ENCODE results near the gene GPR89B.
"Not testable (repeated sequence)": the region's sequence is repeated elsewhere in the genome, so short reads cannot be mapped to it uniquely, and the experiment has no call there.

Gene GPR89B

GRCh38 chr1:148033147-148033546 is 104.9 kb downstream of the GPR89B start:
- H3K36me3 ChIP-seq (ENCODE audit: insufficient read depth, low read length); H3K9me3 ChIP-seq (ENCODE audit: insufficient read depth, low read depth, low read length); H3K4me1 ChIP-seq (ENCODE audit: insufficient read depth, low read length); H3K27ac ChIP-seq (ENCODE audit: low read depth, low read length); H3K27me3 ChIP-seq (ENCODE audit: insufficient read depth, low read length); H3K9ac ChIP-seq (ENCODE audit: low read depth, low read length): not testable (repeated sequence)
- peak overlapping the region; percentile 55 for H3K4me3 ChIP-seq (ENCODE audit: low read length)
- 0% methylated on average over 5 of the region's 16 CpGs for WGBS

DNA sequence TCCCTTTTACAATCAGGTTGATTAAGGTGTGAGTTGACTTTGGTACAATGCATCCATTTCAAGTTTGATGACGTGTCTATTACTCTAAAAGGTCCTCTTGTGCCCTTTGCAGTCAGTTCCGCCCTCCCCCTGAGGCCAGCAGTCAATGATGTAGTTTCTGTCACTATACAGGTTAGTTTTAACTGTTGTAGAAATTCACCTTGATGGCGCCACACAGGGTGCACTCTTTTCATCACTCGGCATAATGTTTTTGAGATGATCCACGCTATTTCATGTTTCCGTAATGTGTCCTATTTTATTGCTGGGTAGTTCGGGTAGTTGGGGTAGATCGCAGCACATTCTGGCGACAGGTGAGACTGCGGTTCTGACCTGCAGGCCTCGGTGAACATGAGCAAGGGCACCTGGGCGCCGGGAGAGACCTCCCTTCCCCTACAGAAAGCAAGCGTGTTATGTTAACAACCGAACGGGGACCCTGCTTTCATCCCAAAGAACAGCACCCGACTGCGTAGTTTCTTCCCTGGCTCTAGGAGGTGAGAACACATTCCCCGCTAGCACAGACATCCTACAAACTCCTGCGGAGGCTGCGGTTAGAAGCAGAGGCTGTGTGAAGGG is 109.7 kb downstream of the GPR89B start:
- H3K36me3 ChIP-seq (ENCODE audit: insufficient read depth, low read length); H3K27me3 ChIP-seq (ENCODE audit: insufficient read depth, low read length); H3K9ac ChIP-seq (ENCODE audit: low read depth, low read length); H3K4me1 ChIP-seq (ENCODE audit: insufficient read depth, low read length); H3K9me3 ChIP-seq (ENCODE audit: insufficient read depth, low read depth, low read length): not testable (repeated sequence)
- peak overlapping the region; percentile 41; the same call in 1 of the 2 replicates for H3K27ac ChIP-seq (ENCODE audit: low read depth, low read length)
- WGBS = 20% methylated on average over 2 of the region's 21 CpGs
- peak overlapping the region; percentile 44 for H3K4me3 ChIP-seq (ENCODE audit: low read length)

- H3K4me3 ChIP-seq (ENCODE audit: low read length) = peak overlapping the region; percentile 53
- not testable (repeated sequence) for H3K27me3 ChIP-seq (ENCODE audit: insufficient read depth, low read length); H3K4me1 ChIP-seq (ENCODE audit: insufficient read depth, low read length); H3K9me3 ChIP-seq (ENCODE audit: insufficient read depth, low read depth, low read length); H3K36me3 ChIP-seq (ENCODE audit: insufficient read depth, low read length)
- peak overlapping the region; percentile 85 for H3K9ac ChIP-seq (ENCODE audit: low read depth, low read length)
- WGBS = 0% methylated on average over 11 of the region's 38 CpGs
- peak overlapping the region; percentile 78; the same call in 1 of the 2 replicates for H3K27ac ChIP-seq (ENCODE audit: low read depth, low read length)
Observed at GRCh38 chr1:148038462-148039333, 110.5 kb downstream of the GPR89B start.

All from HUES64 (cell line).